Uterus (tissue), 4 donors: Measurements from ENCODE around the gene PKNOX1. TPM values are rescaled to one million over a fixed set of nuclear protein-coding genes. Genes with fewer than 3 reads are reported as not detected.
"Not testable (repeated sequence)": the region's sequence is repeated elsewhere in the genome, so short reads cannot be mapped to it uniquely, and the experiment has no call there.

Experiments
- DNase-seq, 2 donors: peaks; one replicate each; pipeline ENCODE4 v3.0.0-alpha.2; 2019 to 2020
- H3K27ac ChIP-seq, 2 donors: fragments of 200-600 bp; sonication (generic); 1 replicate in 1 of 2; 2 replicates in 1 of 2; pipeline ENCODE4 v1.5.1; 2016 to 2018
- H3K27me3 ChIP-seq, 2 donors: fragments of 200-600 bp; sonication (generic); one replicate each; pipeline ENCODE4 v1.5.1; 2018 to 2019; ENCODE audit warnings: control low read depth in 1 of 2
- H3K36me3 ChIP-seq, 2 donors: fragments of 200-600 bp; sonication (generic); one replicate each; pipeline ENCODE4 v1.5.1; 2019; ENCODE audit warnings: control low read depth in 1 of 2
- H3K4me1 ChIP-seq, 2 donors: fragments of 200-600 bp; sonication (generic); one replicate each; pipeline ENCODE4 v1.5.1; 2018 to 2019; ENCODE audit warnings: control low read depth in 1 of 2
- H3K4me3 ChIP-seq, 2 donors: fragments of 200-600 bp; sonication (generic); 1 replicate in 1 of 2; 2 replicates in 1 of 2; pipeline ENCODE4 v1.5.1; 2018 to 2019; ENCODE audit warnings: mild to moderate bottlenecking in 1 of 2
- H3K9me3 ChIP-seq, 2 donors: fragments of 200-600 bp; sonication (generic); one replicate each; pipeline ENCODE4 v1.5.1; 2019; ENCODE audit warnings: control low read depth in 1 of 2
- POLR2A ChIP-seq, 2 donors: fragments of 450-650 bp; IDR thresholded peaks; one replicate each; pipeline ENCODE4 v1.6.1; 2016; ENCODE audit warnings: antibody characterized with exemption in 2 of 2, mild to moderate bottlenecking in 1 of 2, moderate library complexity in 1 of 2
- intact Hi-C: fragments of 100-400 bp; cut with DNase I; formaldehyde crosslinking; loops from one replicate; pipeline ENCODE4 v1.15.1; 2023; ENCODE audit warnings: low total_unique reads
- total RNA-seq, 4 donors: library from RNA; depleted of rRNA in 3 of 4; stranded (reverse); fragments of >200 nt in 3 of 4; gene quantifications; one replicate each; pipeline versions ENCODE4 v1.1.0 to v1.2.4, GENCODE V29; 2014 to 2023
- TF ChIP-seq, protein P1 (sequence below), 4 experiments: fragments of 200-600 bp in 2 of 4; fragments of 450-650 bp in 2 of 4; sonication (generic) in 2 of 4; IDR thresholded peaks; one replicate each; pipeline ENCODE4 v1.5.1; 2016 to 2019; ENCODE audit warnings: antibody characterized with exemption in 4 of 4, mild to moderate bottlenecking in 2 of 4, moderate library complexity in 1 of 4
- donor health status: DM: yes; HTN: yes; CAD: no.

The PKNOX1 gene
- total RNA-seq, 4 donors from 2014 or later: 6.2 to 82.5 (median 26.4) TPM

- Histone ChIP-seq H3K4me1 (no peaks in the 10 kb centered on the region), H3K27ac (no peak overlapping the region), H3K4me3 (no peak overlapping the region), H3K9me3 (no peaks in the 10 kb centered on the region), H3K36me3 (no peaks in the 10 kb centered on the region), H3K27me3 (no peaks in the 10 kb centered on the region)
- DNase-seq: no peak
- intact Hi-C loops: no loop called here
- TF ChIP-seq POLR2A (IDR thresholded peaks at IDR 0.05): no peak
- TF ChIP-seq, protein P1, sequence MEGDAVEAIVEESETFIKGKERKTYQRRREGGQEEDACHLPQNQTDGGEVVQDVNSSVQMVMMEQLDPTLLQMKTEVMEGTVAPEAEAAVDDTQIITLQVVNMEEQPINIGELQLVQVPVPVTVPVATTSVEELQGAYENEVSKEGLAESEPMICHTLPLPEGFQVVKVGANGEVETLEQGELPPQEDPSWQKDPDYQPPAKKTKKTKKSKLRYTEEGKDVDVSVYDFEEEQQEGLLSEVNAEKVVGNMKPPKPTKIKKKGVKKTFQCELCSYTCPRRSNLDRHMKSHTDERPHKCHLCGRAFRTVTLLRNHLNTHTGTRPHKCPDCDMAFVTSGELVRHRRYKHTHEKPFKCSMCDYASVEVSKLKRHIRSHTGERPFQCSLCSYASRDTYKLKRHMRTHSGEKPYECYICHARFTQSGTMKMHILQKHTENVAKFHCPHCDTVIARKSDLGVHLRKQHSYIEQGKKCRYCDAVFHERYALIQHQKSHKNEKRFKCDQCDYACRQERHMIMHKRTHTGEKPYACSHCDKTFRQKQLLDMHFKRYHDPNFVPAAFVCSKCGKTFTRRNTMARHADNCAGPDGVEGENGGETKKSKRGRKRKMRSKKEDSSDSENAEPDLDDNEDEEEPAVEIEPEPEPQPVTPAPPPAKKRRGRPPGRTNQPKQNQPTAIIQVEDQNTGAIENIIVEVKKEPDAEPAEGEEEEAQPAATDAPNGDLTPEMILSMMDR (IDR thresholded peaks at IDR 0.05): no peak
These were observed 8.7 kb downstream of the PKNOX1 start for GRCh38 chr21:42983103-42983502.

DNA sequence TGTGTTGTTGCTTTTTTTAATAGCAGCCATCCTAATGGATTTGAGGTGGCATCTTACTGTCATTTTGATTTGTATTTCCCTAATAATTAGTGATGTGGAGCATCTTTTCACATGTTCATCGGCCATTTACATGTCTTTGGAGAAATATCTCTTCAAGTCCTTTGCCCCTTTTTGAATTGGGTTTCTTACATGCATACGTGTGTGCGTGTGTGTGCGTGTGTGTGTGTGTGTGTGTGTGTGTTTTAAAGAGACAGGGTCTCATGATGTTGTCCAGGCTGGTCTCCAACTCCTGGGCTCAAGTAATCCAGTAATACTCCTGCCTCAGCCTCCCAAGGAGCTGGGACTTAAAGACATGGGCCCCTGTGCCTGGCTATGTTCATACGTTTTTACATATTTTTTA lies 9.5 kb downstream of the PKNOX1 start:
- intact Hi-C loops: no loop called here
- Histone ChIP-seq H3K36me3 (no peaks in the 10 kb centered on the region), H3K4me3 (no peak overlapping the region), H3K4me1 (no peaks in the 10 kb centered on the region), H3K27me3 (no peaks in the 10 kb centered on the region), H3K27ac (no peak overlapping the region), H3K9me3 (no peaks in the 10 kb centered on the region)
- no peak for DNase-seq
- TF ChIP-seq, protein P1 (IDR thresholded peaks at IDR 0.05): no peak

DNA sequence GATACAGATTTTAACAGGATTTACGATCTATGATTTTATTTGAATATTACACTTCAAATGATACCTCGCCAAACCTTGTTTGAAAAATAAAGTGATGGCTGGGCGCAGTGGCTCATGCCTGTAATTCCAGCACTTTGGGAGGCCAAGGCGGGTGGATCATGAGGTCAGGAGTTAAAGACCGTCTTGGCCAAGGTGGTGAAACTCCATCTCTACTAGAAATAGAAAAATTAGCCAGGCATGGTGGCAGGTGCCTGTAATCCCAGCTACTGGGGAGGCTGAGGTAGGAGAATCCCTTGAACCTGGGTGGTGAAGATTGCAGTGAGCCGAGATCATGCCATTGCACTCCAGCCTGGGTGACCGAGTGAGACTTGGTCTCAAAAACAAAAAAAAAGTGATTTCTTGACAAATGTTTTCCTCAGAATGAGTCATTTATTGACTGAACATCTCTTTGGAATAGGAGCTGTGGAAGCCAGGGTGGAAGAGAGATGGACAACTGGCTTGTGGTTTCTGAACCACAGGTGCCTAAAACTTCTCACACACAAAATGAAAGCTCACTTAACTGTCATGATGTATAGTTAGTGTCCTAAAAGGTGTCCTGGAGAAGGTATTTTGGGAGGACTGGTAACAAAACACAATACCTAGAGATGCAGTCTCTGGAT lies 11.9 kb downstream of the PKNOX1 start:
- Histone ChIP-seq H3K27me3 (no peaks in the 10 kb centered on the region), H3K27ac (no peak overlapping the region), H3K9me3 (no peaks in the 10 kb centered on the region), H3K36me3 (no peaks in the 10 kb centered on the region), H3K4me1 (no peaks in the 10 kb centered on the region), H3K4me3 (no peak overlapping the region)
- intact Hi-C loops: no loop called here
- no peak for DNase-seq
- no peak for TF ChIP-seq POLR2A (IDR thresholded peaks at IDR 0.05)
- TF ChIP-seq, protein P1 (IDR thresholded peaks at IDR 0.05): no peak

DNA sequence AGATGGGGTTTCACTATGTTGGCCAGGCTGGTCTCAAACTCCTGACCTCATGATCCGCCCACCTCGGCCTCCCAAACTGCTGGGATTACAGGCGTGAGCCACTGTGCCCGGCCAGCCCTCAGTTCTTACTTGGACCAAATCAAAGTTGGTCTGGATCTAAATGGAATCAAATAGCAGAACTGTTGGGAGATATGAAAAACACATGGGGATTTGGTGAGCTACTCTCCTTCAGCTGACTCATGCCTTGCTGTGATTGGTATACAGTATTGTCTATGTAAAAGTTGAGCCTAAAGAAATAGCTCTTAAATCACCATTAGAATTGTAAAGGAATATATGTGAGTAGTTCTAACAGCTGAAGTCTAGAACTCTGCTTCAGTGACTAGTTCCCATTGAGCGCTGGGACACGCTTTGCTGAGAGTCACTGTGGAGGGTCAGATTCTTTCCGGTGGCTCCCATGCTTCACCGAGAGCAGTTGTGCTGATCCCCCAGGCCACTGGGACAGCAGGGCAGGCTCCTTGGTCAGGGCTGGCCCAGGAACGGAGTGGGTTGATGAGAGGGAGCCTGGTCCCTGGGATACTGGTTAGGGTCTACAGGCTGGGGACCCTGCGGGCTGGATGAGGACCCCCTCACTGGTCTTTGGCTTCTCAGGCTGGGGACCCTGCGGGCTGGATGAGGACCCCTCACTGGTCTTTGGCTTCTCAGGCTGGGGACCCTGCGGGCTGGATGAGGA lies 14.0 kb downstream of the PKNOX1 start:
- no peaks in the 10 kb centered on the region for H3K9me3 ChIP-seq
- H3K4me3 ChIP-seq: no peak overlapping the region
- TF ChIP-seq POLR2A (IDR thresholded peaks at IDR 0.05): no peak
- TF ChIP-seq, protein P1 (IDR thresholded peaks at IDR 0.05): no peak
- H3K4me1 ChIP-seq: peaks cover 0 to 9% of the 10 kb centered on the region in 2 donors
- H3K36me3 ChIP-seq: no peaks in the 10 kb centered on the region
- no peak for DNase-seq
- H3K27ac ChIP-seq: no peak overlapping the region
- no peaks in the 10 kb centered on the region for H3K27me3 ChIP-seq
- intact Hi-C loops: no loop called here

DNA sequence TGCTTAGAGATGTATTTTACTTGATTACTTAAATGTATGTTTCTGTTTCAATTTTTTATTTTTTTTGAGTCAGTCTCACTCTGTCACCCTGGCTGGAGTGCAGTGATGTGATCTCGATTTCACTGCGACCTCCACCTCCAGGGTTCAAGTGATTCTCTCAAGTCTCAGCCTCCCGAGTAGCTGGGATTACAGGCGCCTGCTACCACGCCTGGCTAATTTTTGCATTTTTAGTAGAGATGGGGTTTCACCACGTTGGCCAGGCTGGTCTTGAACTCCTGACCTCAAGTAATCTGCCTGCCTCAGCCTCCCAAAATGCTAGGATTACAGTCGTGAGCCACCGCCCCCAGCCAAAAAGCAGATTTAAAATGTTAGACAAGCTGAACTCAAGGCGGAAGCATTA lies 15.0 kb downstream of the PKNOX1 start:
- H3K9me3 ChIP-seq, intact Hi-C loops, H3K36me3 ChIP-seq, H3K27me3 ChIP-seq, H3K27ac ChIP-seq, H3K4me1 ChIP-seq, H3K4me3 ChIP-seq, DNase-seq: not testable (repeated sequence)
